HG02852 (cell line): Measurements from ENCODE around the gene IFI44L.

Source experiments
- ATAC-seq: cut with Tn5 transposase; IDR thresholded peaks from one replicate; pipeline ENCODE4 v1.9.1; 2021; ENCODE audit warnings: mild to moderate bottlenecking, moderate library complexity; ENCODE audit not compliant: unreplicated experiment

The IFI44L gene

DNA sequence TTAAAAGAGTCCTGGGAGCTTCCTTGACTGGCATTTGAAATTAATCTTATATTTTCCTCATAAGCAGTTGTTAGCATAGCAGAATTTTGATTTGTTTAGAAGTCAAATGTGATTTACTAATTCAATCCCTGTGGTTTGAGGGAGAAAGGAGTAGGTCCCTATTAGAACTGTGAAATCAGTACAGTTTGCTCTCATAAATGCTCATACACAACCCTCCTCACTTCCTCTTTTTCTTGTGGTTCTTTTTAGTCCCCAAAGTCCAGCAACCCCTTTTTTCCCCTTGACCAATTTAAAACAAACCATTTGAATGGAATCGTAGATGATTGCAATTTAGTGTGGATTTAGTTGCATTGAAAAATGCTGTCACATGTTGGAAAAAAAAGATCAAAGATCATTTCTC, 20.2 kb downstream of the IFI44L start:
- ATAC-seq = peak; percentile 69

DNA sequence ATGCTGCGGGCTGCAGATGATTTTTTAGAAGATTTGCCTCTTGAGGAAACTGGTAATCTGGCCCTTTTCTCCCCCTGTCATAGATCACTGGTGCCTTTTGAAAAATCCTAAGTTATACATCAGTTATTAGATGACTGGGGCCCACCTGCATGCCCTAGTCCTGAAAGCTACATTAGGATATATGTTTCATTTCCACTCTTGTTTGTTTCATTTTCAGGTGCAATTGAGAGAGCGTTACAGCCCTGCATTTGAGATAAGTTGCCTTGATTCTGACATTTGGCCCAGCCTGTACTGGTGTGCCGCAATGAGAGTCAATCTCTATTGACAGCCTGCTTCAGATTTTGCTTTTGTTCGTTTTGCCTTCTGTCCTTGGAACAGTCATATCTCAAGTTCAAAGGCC, 21.3 kb downstream of the IFI44L start:
- peak; percentile 39 for ATAC-seq

DNA sequence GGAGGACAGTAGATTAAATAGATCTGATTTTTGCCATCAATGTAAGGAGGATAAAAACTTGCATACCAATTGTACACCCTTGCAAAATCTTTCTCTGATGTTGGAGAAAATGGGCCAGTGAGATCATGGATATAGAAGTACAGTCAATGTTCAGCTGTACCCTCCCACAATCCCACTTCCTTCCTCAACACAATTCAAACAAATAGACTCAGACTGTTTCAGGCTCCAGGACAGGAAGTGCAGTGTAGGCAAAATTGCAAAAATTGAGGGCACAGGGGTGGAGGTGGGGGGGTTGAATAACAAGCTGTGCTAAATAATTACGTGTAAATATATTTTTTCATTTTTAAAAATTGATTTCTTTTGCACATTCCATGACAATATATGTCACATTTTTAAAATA, 25.5 kb downstream of the IFI44L start:
- no peak for ATAC-seq

DNA sequence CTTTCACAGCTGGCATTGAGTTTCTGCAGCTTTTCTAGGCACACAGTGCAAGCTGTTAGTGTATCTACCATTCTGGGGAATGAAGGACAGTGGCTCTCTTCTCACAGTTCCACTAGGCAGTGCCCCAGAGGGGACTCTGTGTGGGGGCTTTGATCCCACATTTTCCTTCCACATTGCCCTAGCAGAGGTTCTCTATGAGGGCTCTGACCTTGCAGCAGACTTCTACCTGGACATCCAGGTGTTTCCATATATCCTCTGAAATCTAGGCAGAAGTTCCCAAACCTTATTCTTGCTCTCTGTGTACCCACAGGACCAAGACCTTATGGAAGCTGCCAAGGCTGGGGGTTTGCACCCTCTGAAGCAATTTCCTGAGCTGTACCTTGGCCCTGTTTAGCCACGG, 27.0 kb downstream of the IFI44L start:
- no peak for ATAC-seq

DNA sequence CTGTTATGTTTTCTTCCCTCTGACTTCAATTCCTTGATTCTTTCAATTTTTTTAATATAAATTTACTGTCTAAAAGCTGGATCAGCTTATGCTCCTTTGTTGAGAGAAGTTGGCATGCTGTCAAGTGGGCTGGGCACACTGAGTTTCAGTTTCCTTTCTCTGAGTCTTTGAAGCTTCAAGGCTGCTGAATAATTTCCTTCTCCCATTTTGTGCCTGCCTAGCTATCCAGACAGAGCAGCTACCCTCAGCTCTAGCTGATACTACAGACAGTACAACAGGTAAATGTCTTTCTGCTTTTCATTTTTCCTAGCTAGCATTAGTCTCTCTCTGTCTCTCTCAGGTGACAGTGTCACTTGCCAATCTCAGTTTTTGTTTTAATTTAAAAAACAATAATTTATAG, 29.4 kb downstream of the IFI44L start, which contains the start of gene IFI44:
IFI44 (plus strand) TSS at position 204 of the 400 bp plus-strand sequence. CDS start 365 bp downstream, outside the sequence.
- peak; percentile 84 for ATAC-seq

DNA sequence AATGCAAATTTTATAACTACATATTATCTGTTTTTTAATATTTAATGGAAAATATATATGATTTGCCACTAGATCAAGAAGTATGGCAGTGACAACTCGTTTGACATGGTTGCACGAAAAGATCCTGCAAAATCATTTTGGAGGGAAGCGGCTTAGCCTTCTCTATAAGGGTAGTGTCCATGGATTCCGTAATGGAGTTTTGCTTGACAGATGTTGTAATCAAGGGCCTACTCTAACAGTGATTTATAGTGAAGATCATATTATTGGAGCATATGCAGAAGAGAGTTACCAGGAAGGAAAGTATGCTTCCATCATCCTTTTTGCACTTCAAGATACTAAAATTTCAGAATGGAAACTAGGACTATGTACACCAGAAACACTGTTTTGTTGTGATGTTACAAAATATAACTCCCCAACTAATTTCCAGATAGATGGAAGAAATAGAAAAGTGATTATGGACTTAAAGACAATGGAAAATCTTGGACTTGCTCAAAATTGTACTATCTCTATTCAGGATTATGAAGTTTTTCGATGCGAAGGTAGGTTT, 29.9 kb downstream of the IFI44L start:
- no peak for ATAC-seq

DNA sequence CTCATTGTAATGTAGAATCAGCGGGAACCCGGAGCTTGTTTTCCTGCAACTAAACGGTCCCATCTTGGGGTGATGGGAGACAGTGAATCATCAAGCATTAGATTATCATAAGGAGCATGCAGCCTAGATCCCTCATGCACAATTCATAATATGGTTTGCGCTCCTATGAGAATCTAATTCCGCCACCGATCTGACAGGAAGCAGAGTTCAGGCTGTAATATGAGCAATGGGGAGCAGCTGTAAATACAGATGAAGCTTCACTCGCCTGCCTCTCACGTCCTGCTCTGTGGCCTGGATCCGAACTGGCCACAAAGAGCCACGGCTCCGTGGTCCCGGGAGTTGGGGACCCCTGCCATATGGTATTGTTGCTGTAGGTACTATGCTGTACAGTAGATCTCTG, 31.0 kb downstream of the IFI44L start:
- peak; percentile 43 for ATAC-seq

DNA sequence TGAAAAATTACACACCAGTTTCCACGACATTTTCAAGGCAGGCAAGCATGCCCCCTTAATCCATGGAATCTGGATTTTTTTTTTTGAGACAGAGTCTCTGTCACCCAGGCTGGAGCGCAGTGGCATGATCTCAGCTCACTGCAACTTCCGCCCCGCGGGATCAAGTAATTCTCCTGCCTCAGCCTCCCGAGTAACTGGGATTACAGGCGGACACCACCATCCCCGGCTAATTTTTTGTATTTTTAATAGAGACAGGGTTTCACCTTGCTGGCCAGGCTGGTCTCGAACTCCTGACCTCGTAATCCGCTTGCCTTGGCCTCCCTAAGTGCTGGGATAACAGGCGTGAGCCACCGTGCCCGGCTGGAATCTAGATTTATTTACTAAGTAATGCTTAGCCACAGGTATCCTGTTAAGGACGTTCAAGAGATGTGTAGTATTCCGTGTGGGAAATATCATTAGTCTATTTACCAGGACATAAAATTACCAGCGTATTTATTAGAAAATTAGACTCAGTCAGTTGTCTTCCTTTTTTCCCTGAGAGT, 31.8 kb downstream of the IFI44L start:
- ATAC-seq = no peak

DNA sequence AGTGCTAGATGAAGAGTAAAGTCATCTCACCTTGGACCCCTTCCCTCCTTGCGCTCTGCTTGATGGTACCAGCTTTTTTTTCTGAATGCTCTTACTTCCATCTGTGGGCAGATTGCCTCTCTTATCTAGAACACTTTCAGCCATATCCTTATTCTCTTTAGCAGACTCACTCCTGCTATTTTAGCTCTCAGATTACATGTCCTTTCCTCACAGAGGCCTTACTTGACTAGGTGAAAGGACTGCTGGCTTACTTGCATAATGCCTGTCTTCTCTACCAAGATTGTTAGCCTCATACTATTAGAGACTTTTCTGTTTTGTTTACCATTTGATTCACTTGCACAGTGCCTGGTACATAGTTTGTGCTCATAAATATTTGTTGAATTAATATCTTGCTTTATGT, 38.7 kb downstream of the IFI44L start:
- no peak for ATAC-seq

DNA sequence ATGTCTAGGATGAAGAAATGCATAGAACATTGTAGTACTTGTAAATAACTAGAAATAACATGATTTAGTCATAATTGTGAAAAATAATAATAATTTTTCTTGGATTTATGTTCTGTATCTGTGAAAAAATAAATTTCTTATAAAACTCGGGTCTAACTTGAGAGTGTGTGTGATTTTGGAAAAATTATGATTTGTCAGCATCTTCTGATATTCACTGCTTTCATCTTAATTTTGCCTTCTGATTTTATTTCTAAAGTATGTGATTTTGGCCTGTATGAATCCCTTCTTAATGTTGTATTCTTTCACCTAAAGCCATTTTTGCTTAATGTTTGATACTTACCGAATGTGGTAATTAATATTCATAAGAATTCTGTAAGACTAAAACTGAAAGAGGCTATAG, 43.7 kb downstream of the IFI44L start:
- no peak for ATAC-seq

DNA sequence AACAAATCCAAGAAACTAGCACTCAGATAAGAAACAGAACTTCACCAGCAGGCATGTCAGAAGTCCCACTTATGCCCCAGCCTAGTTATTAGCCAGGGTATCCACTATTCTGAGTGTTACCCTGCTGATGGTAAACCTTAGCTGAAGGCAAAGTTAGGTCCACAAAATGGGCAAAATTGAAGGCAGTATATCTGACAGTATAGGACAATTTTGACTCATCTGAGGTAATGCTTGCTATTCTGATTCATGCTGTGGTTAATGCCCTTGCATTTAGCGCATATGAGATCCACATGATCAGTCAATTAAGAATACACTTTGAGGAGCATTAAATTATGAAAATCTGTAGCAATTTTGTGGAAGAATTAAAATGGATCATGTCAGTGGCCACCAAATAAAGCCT, 44.5 kb downstream of the IFI44L start:
- ATAC-seq = no peak

DNA sequence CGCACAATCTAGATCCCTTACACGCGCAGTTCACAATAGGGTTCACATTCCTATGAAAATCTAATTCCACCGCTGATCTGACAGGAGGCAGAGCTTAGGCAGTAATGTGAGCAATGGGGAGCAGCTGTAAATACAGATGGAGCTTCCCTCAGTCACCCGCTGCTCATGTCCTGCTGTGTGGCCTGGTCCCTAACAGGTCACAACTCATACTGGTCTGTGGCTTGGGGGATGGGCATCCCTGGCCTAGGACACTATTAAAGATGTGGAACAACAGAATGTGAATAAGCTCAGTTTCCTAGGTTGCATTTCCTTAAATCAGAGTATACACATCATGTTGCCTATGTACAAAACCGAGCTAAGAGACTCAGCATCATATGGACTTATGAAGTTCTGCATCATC, 45.6 kb downstream of the IFI44L start:
- ATAC-seq = no peak

DNA sequence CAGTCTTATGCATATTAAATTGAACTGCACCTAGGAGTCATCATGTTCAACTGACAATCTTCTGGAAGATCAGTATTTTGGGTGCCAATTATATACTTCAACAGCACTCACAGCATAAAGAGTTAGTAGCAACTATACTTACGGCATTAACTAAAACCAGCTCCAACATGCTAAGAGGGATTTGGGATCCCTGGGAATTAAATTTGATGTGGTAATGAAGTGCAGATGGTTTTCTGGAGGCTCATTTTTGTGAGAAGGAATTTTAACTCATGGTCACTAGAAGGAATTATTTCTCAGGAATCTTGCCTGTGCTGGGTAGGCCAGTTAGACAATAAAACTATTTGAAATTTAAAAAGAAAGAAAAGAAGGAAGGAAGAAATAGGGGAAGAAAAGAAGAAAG, 47.7 kb downstream of the IFI44L start:
- no peak for ATAC-seq

DNA sequence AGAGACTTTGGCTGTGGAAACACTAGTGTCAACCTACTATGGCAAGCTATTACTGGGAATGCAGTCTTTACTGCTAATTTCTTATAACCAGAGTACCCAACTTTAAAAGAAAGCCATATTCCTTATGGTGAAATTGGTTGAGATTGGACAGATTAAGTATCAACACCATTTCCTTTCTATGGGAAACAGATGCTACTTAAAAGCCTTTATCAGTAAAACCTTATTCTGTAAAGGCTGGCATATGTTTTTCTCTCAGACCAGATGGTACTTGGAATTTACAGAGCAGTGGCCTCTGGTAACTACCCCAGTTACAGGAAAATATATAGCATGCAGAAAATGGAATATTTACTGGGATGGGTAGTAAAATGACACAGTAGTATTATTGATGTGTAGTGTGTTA, 48.2 kb downstream of the IFI44L start:
- ATAC-seq = no peak

DNA sequence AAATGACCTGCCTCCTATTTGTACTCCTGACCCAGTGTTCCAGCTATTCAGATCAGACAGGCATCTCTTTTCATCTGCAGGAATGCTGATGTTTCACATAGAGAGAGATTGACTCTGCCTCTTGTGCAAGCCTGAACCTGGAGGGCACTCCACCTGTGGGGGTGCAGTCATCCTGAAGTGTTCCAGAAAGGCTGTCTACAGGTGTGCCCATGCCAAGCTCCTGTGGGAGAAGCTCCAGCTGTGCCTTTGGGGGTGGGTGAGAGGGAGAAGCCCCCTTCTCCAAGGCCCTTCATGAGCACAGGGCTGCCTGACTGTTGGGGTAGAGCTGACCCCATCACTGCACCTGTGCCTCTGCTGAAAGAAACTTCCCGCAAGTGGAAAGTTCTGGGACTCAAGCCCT, 52.2 kb downstream of the IFI44L start:
- ATAC-seq = no peak

DNA sequence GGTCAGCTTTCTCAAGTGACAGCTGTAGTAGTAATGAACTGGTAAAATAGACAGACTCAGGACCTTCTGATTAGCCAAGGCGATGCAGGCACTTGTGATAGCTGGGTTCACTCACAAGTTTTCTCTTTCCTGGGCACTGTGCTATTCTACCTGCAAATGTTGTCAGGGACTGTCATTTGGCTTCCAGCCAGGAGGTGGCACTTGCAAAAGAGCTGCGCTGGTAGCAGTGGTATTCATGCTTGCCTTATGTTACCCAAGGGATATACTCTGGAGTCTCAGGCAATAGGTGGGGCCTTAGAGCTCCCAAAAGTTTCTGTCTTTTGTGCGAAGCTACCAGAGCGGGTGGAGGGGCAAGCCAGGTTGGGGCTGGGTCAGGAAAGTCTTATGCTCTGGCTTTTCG, 52.9 kb downstream of the IFI44L start:
- no peak for ATAC-seq

DNA sequence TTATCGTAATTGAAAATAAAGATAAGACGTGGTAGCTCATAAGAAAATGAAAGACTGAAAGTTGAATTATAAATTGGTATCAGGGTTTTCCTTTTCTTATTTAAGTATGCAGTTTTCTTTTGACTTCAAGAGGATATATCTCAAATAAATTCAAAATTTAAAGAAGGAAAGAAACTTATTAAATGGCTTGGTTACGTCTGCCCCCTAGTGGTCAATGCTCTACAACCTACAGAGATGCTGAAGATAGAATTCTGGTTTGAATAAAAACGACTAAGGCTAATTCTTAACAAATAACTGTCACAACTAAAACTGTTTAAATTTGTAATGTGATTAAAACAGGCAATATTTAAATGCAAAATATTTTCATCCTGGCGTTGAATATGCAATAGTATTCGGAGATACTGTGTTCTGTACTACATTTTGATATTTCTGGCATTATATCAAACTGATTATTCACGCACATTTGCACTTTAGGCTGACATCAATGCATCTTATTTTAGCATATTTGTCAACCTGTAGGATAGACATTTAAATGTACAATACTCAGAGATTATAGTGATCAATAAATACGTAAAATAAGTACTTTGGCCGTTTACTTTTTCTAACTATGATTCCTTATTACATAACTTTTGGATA, 56.2 kb downstream of the IFI44L start:
- ATAC-seq = peak; percentile 34

DNA sequence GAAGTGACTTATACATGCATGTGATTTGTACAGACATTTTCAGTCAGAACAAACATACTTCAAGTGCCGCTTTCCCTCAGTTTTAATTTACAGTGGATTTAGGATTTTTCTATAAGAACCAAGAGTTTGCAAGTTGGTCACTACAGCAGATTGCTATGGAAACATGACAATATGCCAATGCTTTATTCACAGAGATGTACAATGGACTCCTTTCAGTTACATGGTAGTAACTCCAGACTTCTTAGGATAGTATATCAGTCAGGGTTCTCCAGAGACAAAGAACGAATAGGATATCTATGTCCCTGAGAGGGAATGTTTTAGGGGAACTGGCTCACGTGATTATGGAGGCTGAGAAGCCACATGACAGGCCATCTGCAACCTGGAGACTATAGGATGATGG, 56.7 kb downstream of the IFI44L start:
- ATAC-seq = no peak

DNA sequence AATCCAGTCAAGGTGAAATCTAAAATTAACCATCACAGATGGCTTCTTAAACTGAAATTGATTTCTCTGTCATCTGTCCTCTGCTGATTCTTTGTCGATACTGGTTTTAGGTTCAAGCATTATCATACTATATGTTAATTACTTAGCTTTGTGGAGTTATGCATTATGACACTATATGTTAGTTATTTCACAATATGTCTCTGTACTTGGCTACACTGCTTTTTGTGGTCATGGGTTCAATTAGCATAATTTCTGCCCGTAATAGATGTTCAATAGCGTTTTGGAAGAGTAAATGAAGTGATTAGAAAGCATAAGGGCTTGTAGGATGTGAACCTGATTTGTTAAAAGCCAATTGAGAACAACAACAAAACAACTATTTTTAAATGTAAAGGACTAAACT, 57.5 kb downstream of the IFI44L start:
- no peak for ATAC-seq

DNA sequence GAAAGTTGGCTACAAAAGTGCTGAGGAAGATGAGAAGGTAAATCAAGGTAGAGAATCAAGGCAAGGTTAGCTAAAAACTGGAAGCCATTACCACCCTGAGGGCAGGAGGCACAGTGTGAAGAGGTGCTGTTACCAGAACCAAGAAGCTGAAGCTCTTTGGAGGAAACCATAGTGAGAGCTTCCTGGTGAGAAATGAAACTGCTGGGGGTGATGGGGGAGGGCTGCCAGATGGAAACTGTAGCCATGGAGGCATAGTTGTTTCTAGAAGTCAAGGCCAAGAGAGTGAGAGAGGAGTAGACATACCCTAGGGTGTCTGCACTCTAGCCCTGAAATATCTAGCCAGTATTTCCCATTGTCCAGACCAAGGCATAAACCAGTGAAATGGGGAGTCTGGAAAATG, 58.1 kb downstream of the IFI44L start:
- ATAC-seq = peak; percentile 85

DNA sequence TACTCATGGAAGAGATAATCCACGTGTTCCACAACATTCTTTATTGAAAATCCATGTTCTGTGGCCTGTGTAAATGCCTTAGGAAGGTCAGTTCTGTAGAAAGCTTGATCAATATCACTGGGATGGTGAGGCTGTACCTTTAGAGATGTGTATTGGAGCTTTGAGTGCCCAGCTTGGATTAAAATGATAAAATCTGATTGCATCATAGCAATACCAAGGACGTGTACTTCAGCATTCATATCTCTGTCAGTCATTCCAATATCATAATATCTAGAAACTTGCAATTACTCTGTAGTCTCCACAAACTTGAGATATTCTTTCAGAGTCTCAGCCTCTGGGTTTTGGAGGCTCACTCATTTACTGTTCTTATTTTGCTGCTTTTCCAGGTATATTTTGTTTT, 61.0 kb downstream of the IFI44L start:
- no peak for ATAC-seq

DNA sequence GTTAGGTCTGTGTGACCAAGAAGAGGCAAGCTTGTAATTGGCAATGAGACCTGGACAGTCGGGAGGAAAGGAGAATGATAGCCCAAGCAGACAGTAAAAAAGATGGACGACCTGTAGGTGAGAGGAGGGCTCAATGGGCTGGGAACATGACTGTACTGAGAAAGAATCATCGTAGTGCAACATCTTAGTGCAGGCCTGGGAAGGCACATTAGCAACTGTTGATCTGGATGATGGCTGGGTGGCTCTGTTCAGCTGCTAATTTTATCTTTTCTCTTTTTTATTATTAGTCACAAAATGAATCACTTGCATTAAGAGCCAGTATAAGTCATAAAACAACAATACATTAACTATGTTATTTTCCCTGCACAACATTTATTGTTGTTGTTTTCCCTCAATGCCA, 62.2 kb downstream of the IFI44L start:
- no peak for ATAC-seq

DNA sequence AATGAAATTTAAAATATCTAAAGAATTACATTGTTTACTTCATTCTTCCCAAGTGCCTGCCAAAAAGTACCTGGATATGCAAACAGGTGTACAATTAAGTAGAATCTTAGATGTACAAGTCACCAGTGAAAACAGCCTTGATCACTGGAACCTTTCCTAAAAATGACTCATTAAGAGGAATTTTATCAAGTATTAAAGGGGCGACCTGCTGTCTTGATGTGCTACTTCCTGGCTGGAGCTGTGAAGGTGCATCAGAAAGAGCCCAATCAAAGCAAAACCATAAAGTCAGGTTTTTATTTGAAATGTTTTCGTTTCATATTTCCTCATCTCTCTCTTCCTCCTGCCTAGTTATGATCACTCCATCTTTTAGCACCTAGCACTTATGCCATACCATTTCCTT, 62.8 kb downstream of the IFI44L start:
- no peak for ATAC-seq
